A549 treated with CORT108297 at 1 μM for 4 hours (cell line): Measurements from ENCODE around the gene SLC27A6. TPM values are rescaled to one million over a fixed set of nuclear protein-coding genes. Genes with fewer than 3 reads are reported as not detected.

ENCODE experiments used
- total RNA-seq: library from RNA; stranded (reverse); fragments of 200-300 nt; extraction: Qiagen RNA extraction; gene quantifications from 5 replicates; pipeline ENCODE4 v1.2.3, GENCODE V29; 2022

The SLC27A6 gene
- total RNA-seq: 0.02 to 0.07 TPM (median 0.06 TPM) in 4 of 5 replicates, not detected in the other

GRCh38 chr5:128965011-128965637 is at the start of gene SLC27A6:
Gene SLC27A6, plus strand, starts transcription at chr5:128965488. Its CDS starts 650 bp downstream, at chr5:128966138.

Other genes with a start within 250 kb of the SLC27A6 start
- 16.7 to 21.5 TPM (median 17.4 TPM) in 5 replicates for gene ISOC1, start 129.3 kb downstream of the SLC27A6 start, total RNA-seq